Measurements from ENCODE around the gene FURIN. TPM values are rescaled to one million over a fixed set of nuclear protein-coding genes. Genes with fewer than 3 reads are reported as not detected.
"Not testable (repeated sequence)": the region's sequence is repeated elsewhere in the genome, so short reads cannot be mapped to it uniquely, and the experiment has no call there.

FURIN gene
- total RNA-seq, 1 donor from 2014 or later = 122 TPM

DNA sequence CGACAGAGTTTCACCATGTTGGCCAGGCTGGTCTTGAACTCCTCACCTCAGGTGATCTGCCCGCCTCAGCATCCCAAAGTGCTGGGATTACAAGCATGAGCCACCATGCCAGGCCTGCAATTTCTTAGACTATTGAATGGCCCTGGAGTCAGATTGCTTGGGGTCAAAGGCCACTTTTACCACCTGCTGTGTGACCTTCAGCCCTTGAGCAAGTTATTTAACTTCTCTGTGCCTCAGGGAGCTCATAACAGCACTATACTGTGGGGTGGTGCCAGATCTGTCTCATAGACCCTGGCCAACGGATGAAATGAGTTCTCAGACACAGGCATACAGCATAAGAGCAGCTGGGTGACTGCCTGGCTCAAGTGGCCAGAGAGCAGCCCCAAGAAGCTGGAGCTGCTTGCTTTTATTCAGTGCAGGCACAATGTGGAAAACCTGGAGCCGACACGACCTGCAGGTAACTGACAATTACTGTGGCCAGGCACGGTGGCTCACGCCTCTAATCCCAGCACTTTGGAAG lies 44.9 kb upstream of the FURIN start:
- Mint-ChIP-seq H3K27me3 (ENCODE audit: low read depth, unreplicated experiment) (peaks cover 26% of the 10 kb centered on the region), H3K36me3 (ENCODE audit: low read depth, unreplicated experiment) (peaks cover 2% of the 10 kb centered on the region), H3K4me3 (ENCODE audit: unreplicated experiment) (no peak overlapping the region), H3K27ac (ENCODE audit: unreplicated experiment) (no peak overlapping the region), H3K4me1 (ENCODE audit: low read depth, unreplicated experiment) (no peaks in the 10 kb centered on the region), H3K9me3 (ENCODE audit: unreplicated experiment) (no peaks in the 10 kb centered on the region)
- Histone ChIP-seq H3K27ac (ENCODE audit: low read depth, low read length) (no peak overlapping the region), H3K36me3 (ENCODE audit: insufficient read depth, low read length) (no peaks in the 10 kb centered on the region), H3K4me1 (ENCODE audit: insufficient read depth, low read length) (no peaks in the 10 kb centered on the region), H3K9me3 (ENCODE audit: insufficient read depth, low read depth, low read length) (no peaks in the 10 kb centered on the region), H3K27me3 (ENCODE audit: insufficient read depth, low read length) (no peaks in the 10 kb centered on the region), H2AFZ (ENCODE audit: low read depth, low read length) (no peak overlapping the region), H3K4me3 (ENCODE audit: insufficient read depth, low read depth, low read length) (no peak overlapping the region), H3K4me2 (ENCODE audit: low read length) (no peak overlapping the region), H4K20me1 (ENCODE audit: insufficient read depth, low read length) (no peaks in the 10 kb centered on the region), H3K79me2 (ENCODE audit: insufficient read depth, low read length) (no peaks in the 10 kb centered on the region), H3K9ac (ENCODE audit: low read length) (no peak overlapping the region)
- TF ChIP-seq EZH2 (IDR thresholded peaks at IDR 0.05; ENCODE audit: insufficient read depth, low read length) = no peak
- TF ChIP-seq CTCF (IDR thresholded peaks at IDR 0.05; ENCODE audit: insufficient read depth, low read depth, low read length) = no peak
- FAIRE-seq (no peak), DNase-seq (ENCODE audit: low read depth) (no peak)

DNA sequence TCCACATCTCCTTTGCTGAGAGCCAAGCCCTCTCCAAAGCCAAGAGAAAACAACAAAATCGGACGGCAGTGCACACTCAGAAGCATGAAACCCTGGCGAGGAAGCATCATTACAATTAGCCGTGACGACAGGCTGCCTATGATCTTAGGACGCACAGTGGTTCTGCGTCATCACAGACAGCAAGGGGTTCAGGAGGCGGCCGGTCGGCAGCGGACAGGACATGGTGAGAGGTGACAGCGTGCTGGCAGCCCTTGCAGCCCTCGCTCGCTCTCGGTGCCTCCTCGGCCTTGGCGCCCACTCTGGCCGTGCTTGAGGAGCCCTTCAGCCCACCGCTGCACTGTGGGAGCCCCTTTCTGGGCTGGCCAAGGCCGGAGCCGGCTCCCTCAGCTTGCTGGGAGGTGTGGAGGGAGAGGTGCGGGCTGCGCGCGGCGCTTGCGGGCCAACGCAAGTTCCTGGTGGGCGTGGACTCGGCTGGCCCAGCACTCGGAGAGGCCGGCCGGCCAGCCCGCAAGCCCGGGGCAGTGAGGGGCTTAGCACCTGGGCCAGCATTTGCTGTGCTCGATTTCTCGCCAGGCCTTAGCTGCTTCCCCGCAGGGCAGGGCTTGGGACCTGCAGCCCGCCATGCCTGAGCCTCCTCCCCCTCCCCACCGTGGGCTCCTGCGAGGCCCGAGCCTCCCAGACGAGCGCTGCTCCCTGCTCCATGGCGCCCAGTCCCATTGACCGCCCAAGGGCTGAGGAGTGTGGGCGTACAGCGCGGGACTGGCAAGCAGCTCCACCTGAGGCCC lies 43.1 kb upstream of the FURIN start:
- not testable (repeated sequence) for H3K4me3 ChIP-seq (ENCODE audit: insufficient read depth, low read depth, low read length); H3K27ac Mint-ChIP-seq (ENCODE audit: unreplicated experiment); H3K4me1 Mint-ChIP-seq (ENCODE audit: low read depth, unreplicated experiment); H3K9me3 ChIP-seq (ENCODE audit: insufficient read depth, low read depth, low read length); H3K4me1 ChIP-seq (ENCODE audit: insufficient read depth, low read length); H3K4me3 Mint-ChIP-seq (ENCODE audit: unreplicated experiment); H3K9me3 Mint-ChIP-seq (ENCODE audit: unreplicated experiment); H3K27me3 ChIP-seq (ENCODE audit: insufficient read depth, low read length); H2AFZ ChIP-seq (ENCODE audit: low read depth, low read length); H3K27ac ChIP-seq (ENCODE audit: low read depth, low read length); FAIRE-seq; H3K9ac ChIP-seq (ENCODE audit: low read length); H3K79me2 ChIP-seq (ENCODE audit: insufficient read depth, low read length); H4K20me1 ChIP-seq (ENCODE audit: insufficient read depth, low read length); H3K4me2 ChIP-seq (ENCODE audit: low read length); H3K36me3 ChIP-seq (ENCODE audit: insufficient read depth, low read length); H3K36me3 Mint-ChIP-seq (ENCODE audit: low read depth, unreplicated experiment); DNase-seq (ENCODE audit: low read depth)
- peaks cover 14% of the 10 kb centered on the region for H3K27me3 Mint-ChIP-seq (ENCODE audit: low read depth, unreplicated experiment)

- not testable (repeated sequence) for H3K9me3 ChIP-seq (ENCODE audit: insufficient read depth, low read depth, low read length); H3K4me1 Mint-ChIP-seq (ENCODE audit: low read depth, unreplicated experiment); H3K4me3 Mint-ChIP-seq (ENCODE audit: unreplicated experiment); H3K4me2 ChIP-seq (ENCODE audit: low read length); H3K27ac ChIP-seq (ENCODE audit: low read depth, low read length); H4K20me1 ChIP-seq (ENCODE audit: insufficient read depth, low read length); H3K79me2 ChIP-seq (ENCODE audit: insufficient read depth, low read length); H3K9ac ChIP-seq (ENCODE audit: low read length); H3K27me3 Mint-ChIP-seq (ENCODE audit: low read depth, unreplicated experiment); FAIRE-seq; H3K9me3 Mint-ChIP-seq (ENCODE audit: unreplicated experiment); DNase-seq (ENCODE audit: low read depth); H3K36me3 ChIP-seq (ENCODE audit: insufficient read depth, low read length); H2AFZ ChIP-seq (ENCODE audit: low read depth, low read length); H3K4me3 ChIP-seq (ENCODE audit: insufficient read depth, low read depth, low read length); H3K36me3 Mint-ChIP-seq (ENCODE audit: low read depth, unreplicated experiment); H3K4me1 ChIP-seq (ENCODE audit: insufficient read depth, low read length); H3K27ac Mint-ChIP-seq (ENCODE audit: unreplicated experiment); H3K27me3 ChIP-seq (ENCODE audit: insufficient read depth, low read length)
Measured at GRCh38 chr15:90826206-90826885, 42.0 kb upstream of the FURIN start.

Measured in astrocyte (in vitro differentiated cells and primary cell).